Measurements from ENCODE around the gene DNAI4.

DNAI4 gene

DNA sequence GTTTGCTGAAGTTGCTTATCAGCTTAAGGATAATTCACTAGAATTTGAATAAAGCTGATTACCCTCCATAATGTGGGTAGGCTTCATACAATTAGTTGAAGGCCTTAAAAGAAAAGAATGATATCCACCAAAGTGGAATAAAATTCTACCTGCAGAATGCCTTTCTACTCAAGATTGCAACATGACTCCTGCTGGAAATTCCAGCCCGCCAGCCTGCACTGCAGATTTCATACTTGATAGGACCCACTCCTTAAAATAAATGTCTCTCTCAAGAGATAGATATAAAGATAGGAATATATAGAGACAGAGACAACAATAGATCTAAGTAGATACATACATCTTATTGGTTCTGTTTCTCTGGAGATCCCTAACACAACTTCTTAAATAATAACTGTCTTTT is 99.9 kb downstream of the DNAI4 start:
- Histone ChIP-seq H3K4me3 (ENCODE audit: low read depth, low read length) (no peak overlapping the region), H3K36me3 (ENCODE audit: control insufficient read depth in 2 of 2, insufficient read depth in 1 of 2, low read length in 2 of 2) (no peaks in the 10 kb centered on the region), H3K9me3 (ENCODE audit: control insufficient read depth, insufficient read depth, low read depth, low read length) (no peaks in the 10 kb centered on the region), H3K27ac (ENCODE audit: extremely low read depth, low read depth, low read length) (no peak overlapping the region), H3K4me1 (ENCODE audit: control insufficient read depth, insufficient read depth, low read length) (no peaks in the 10 kb centered on the region)
- ChIA-PET POLR2A (no interaction called here), CTCF (no interaction called here)
- TF ChIP-seq PRDM2 (tag by site-specific recombination; IDR thresholded peaks at IDR 0.05; ENCODE audit: borderline replicate concordance) (no peak), ZNF514 (tag by site-specific recombination; IDR thresholded peaks at IDR 0.05) (no peak), KLF8 (tag by site-specific recombination; IDR thresholded peaks at IDR 0.05) (no peak)

DNA sequence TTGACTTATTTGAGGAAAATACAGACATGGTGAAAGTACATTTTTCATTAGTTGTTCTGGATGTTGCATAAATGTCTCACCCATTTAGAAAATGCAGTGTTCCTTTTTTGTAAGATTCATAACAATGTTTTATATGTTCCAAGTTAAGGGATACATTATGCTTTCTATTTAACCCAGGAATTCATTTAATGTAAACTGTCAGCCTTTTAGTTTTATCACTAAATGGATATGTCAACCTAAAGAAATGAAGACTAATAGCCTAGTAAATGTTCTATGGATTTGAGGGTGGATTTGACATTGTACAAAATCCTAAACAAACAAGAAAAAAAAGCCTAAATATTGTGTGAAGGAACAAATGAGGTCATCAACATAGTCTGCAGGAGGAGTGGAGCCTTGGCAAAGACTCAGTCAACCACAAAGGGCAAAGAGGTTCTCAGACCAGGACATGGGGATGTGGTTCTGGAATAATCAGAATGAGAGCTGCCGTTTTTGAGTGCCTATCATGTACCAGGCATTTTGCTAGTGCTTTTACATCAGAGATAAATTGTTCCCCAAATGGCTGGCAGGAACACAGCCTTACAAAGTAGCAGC is 114.8 kb downstream of the DNAI4 start:
- ChIA-PET POLR2A (no interaction called here), CTCF (no interaction called here)
- Histone ChIP-seq H3K4me3 (ENCODE audit: low read depth, low read length) (no peak overlapping the region), H3K27ac (ENCODE audit: extremely low read depth, low read depth, low read length) (no peak overlapping the region), H3K36me3 (ENCODE audit: control insufficient read depth in 2 of 2, insufficient read depth in 1 of 2, low read length in 2 of 2) (no peaks in the 10 kb centered on the region), H3K9me3 (ENCODE audit: control insufficient read depth, insufficient read depth, low read depth, low read length) (no peaks in the 10 kb centered on the region), H3K4me1 (ENCODE audit: control insufficient read depth, insufficient read depth, low read length) (no peaks in the 10 kb centered on the region)
- peak; percentile 92 for TF ChIP-seq BCL6B (tag by site-specific recombination; IDR thresholded peaks at IDR 0.05)
- TF ChIP-seq, protein P1, sequence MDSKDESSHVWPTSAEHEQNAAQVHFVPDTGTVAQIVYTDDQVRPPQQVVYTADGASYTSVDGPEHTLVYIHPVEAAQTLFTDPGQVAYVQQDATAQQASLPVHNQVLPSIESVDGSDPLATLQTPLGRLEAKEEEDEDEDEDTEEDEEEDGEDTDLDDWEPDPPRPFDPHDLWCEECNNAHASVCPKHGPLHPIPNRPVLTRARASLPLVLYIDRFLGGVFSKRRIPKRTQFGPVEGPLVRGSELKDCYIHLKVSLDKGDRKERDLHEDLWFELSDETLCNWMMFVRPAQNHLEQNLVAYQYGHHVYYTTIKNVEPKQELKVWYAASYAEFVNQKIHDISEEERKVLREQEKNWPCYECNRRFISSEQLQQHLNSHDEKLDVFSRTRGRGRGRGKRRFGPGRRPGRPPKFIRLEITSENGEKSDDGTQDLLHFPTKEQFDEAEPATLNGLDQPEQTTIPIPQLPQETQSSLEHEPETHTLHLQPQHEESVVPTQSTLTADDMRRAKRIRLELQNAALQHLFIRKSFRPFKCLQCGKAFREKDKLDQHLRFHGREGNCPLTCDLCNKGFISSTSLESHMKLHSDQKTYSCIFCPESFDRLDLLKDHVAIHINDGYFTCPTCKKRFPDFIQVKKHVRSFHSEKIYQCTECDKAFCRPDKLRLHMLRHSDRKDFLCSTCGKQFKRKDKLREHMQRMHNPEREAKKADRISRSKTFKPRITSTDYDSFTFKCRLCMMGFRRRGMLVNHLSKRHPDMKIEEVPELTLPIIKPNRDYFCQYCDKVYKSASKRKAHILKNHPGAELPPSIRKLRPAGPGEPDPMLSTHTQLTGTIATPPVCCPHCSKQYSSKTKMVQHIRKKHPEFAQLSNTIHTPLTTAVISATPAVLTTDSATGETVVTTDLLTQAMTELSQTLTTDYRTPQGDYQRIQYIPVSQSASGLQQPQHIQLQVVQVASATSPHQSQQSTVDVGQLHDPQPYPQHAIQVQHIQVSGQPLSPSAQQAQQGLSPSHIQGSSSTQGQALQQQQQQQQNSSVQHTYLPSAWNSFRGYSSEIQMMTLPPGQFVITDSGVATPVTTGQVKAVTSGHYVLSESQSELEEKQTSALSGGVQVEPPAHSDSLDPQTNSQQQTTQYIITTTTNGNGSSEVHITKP (tag by site-specific recombination; IDR thresholded peaks at IDR 0.05), result 0 out of 2 replicates have a peak, but pooled peaks have one; percentile 10
- TF ChIP-seq YY1 (tag by site-specific recombination; IDR thresholded peaks at IDR 0.05), result no peak
- TF ChIP-seq ZNF266 (tag by site-specific recombination; IDR thresholded peaks at IDR 0.05; ENCODE audit: low read depth), result no peak
- TF ChIP-seq ZNF202 (tag by site-specific recombination; IDR thresholded peaks at IDR 0.05; ENCODE audit: borderline replicate concordance), result no peak
- no peak for TF ChIP-seq ZNF311 (tag by site-specific recombination; IDR thresholded peaks at IDR 0.05; ENCODE audit: borderline replicate concordance)
- TF ChIP-seq ZNF518A (tag by site-specific recombination; conservative IDR thresholded peaks at IDR 0.05; ENCODE audit: low read depth), result no peak
- no peak for TF ChIP-seq ZNF366 (tag by site-specific recombination; conservative IDR thresholded peaks at IDR 0.05)
- peak; percentile 48 for TF ChIP-seq FEZF1 (tag by site-specific recombination; IDR thresholded peaks at IDR 0.05)
- no peak for TF ChIP-seq ZSCAN23 (tag by site-specific recombination; IDR thresholded peaks at IDR 0.05)
- no peak for TF ChIP-seq ZBTB8A (tag by site-specific recombination; IDR thresholded peaks at IDR 0.05)
- TF ChIP-seq, protein P2, sequence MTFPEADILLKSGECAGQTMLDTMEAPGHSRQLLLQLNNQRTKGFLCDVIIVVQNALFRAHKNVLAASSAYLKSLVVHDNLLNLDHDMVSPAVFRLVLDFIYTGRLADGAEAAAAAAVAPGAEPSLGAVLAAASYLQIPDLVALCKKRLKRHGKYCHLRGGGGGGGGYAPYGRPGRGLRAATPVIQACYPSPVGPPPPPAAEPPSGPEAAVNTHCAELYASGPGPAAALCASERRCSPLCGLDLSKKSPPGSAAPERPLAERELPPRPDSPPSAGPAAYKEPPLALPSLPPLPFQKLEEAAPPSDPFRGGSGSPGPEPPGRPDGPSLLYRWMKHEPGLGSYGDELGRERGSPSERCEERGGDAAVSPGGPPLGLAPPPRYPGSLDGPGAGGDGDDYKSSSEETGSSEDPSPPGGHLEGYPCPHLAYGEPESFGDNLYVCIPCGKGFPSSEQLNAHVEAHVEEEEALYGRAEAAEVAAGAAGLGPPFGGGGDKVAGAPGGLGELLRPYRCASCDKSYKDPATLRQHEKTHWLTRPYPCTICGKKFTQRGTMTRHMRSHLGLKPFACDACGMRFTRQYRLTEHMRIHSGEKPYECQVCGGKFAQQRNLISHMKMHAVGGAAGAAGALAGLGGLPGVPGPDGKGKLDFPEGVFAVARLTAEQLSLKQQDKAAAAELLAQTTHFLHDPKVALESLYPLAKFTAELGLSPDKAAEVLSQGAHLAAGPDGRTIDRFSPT (tag by site-specific recombination; IDR thresholded peaks at IDR 0.05), result no peak
- no peak for TF ChIP-seq MZF1 (tag by site-specific recombination; IDR thresholded peaks at IDR 0.05; ENCODE audit: borderline replicate concordance)

Data from HEK293 (cell line).